ENCODE results near the gene PSMG4. TPM values are rescaled to one million over a fixed set of nuclear protein-coding genes. Genes with fewer than 3 reads are reported as not detected.

PSMG4 gene
- total RNA-seq, 1 experiment from 2014 or later = 35.0 TPM

DNA sequence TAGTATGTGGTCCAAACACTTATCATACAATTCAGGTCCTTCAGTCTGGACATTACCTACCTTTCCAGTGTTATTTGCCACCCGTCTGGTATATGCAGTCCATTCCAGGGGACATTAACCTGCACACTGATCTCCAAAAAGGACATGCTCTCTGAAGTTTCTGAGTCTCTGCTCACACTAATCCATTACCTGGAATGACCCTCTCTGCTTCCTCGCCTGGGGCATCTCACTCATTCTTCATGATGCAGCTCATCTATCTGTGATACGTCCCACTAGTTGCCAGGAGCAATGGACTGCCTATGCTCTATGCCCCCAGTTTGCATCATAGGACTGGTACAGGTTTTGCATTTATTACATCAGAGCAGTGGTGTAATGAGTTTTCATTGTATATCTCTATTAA, 25.4 kb upstream of the PSMG4 start:
- DNase-seq (ENCODE audit: low read depth, low spot score) (no peak), ATAC-seq (no peak)
- intact Hi-C loops (cut with micrococcal nuclease) = no loop called here
- ChIA-PET CTCF (interaction anchor here (0.8 kb wide), 1 partner anchor 18 kb away, joined by 4 read pairs; no protein-coding TSS in a partner anchor), RAD21 (ENCODE audit: low non-redundant PET in 1 of 2, low total read pairs in 2 of 2, uncharacterized antibody in 2 of 2, unreplicated experiment in 2 of 2) (no interaction called here), POLR2A (no interaction called here)
- Histone ChIP-seq H3K36me3 (ENCODE audit: control insufficient read depth in 1 of 2, insufficient read depth in 2 of 2, low read length in 2 of 2) (no peaks in the 10 kb centered on the region), H3K27ac (ENCODE audit: low read depth, low read length) (no peak overlapping the region), H2AFZ (ENCODE audit: low read depth, low read length, poor library complexity, severe bottlenecking) (no peak overlapping the region), H3K4me3 (replicated peaks in 1 of 2; ENCODE audit: low read depth in 1 of 2, low read length in 2 of 2) (no peak overlapping the region), H3K9me2 (ENCODE audit: insufficient read depth) (no peaks in the 10 kb centered on the region), H3K4me1 (ENCODE audit: control insufficient read depth in 1 of 2, insufficient read depth in 2 of 2, low read length in 2 of 2) (no peaks in the 10 kb centered on the region), H3K9ac (ENCODE audit: low read length) (no peak overlapping the region), H3K79me2 (ENCODE audit: insufficient read depth, low read length) (no peaks in the 10 kb centered on the region), H4K20me1 (ENCODE audit: insufficient read depth) (no peaks in the 10 kb centered on the region), H3K4me2 (ENCODE audit: low read length) (no peak overlapping the region), H3K9me3 (ENCODE audit: control insufficient read depth in 1 of 2, insufficient read depth in 1 of 2, low read depth in 1 of 2, low read length in 2 of 2) (no peaks in the 10 kb centered on the region), H3K27me3 (ENCODE audit: insufficient read depth, low read length) (0 out of 2 replicates have a peak, but pooled peaks cover 6% of the 10 kb centered on the region)
- TF ChIP-seq ZFX (IDR thresholded peaks at IDR 0.05) (no peak), REST (IDR thresholded peaks at IDR 0.05; ENCODE audit: low read depth) (no peak)
- BruUV-seq (replicated peaks) = no TSS peak

DNA sequence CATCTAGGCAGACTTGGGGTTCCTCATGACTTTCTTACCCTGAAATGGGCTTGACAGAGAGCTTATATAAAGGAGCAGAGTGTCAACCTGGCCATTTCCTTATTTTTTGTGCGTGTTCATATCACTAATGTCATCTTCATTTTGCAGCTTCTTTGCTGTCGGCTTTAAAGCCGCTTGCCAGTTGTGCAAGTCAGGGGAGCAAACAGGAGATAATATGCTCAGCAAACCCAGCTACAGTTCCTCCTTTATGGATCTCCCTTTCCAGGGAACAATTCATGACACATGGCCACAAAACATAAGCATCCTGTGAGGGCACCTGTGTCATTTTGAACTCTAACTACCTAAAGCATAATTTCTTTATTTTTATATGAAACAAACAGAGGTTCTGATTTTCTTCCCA, 24.8 kb upstream of the PSMG4 start:
- ChIA-PET RAD21 (ENCODE audit: low non-redundant PET in 1 of 2, low total read pairs in 2 of 2, uncharacterized antibody in 2 of 2, unreplicated experiment in 2 of 2) (no interaction called here), CTCF (interaction anchor here (0.8 kb wide), 1 partner anchor 17 kb away, joined by 4 read pairs; no protein-coding TSS in a partner anchor), POLR2A (no interaction called here)
- Histone ChIP-seq H2AFZ (ENCODE audit: low read depth, low read length, poor library complexity, severe bottlenecking) (no peak overlapping the region), H3K27ac (ENCODE audit: low read depth, low read length) (no peak overlapping the region), H3K9me2 (ENCODE audit: insufficient read depth) (no peaks in the 10 kb centered on the region), H3K4me1 (ENCODE audit: control insufficient read depth in 1 of 2, insufficient read depth in 2 of 2, low read length in 2 of 2) (no peaks in the 10 kb centered on the region), H3K9me3 (ENCODE audit: control insufficient read depth in 1 of 2, insufficient read depth in 1 of 2, low read depth in 1 of 2, low read length in 2 of 2) (no peaks in the 10 kb centered on the region), H4K20me1 (ENCODE audit: insufficient read depth) (no peaks in the 10 kb centered on the region), H3K9ac (ENCODE audit: low read length) (no peak overlapping the region), H3K27me3 (ENCODE audit: insufficient read depth, low read length) (0 out of 2 replicates have a peak, but pooled peaks cover 6% of the 10 kb centered on the region), H3K4me2 (ENCODE audit: low read length) (no peak overlapping the region), H3K36me3 (ENCODE audit: control insufficient read depth in 1 of 2, insufficient read depth in 2 of 2, low read length in 2 of 2) (no peaks in the 10 kb centered on the region), H3K79me2 (ENCODE audit: insufficient read depth, low read length) (no peaks in the 10 kb centered on the region), H3K4me3 (replicated peaks in 1 of 2; ENCODE audit: low read depth in 1 of 2, low read length in 2 of 2) (no peak overlapping the region)
- DNase-seq (ENCODE audit: low read depth, low spot score) (no peak), ATAC-seq (no peak)
- intact Hi-C loops (cut with micrococcal nuclease) = no loop called here
- BruUV-seq (replicated peaks) = no TSS peak
- TF ChIP-seq EGR1 (IDR thresholded peaks at IDR 0.05; ENCODE audit: low read depth) (no peak), CTCF (IDR thresholded peaks at IDR 0.05 in 2 of 3, conservative IDR thresholded peaks at IDR 0.05 in 1 of 3; ENCODE audit: borderline replicate concordance in 1 of 3, insufficient read depth in 1 of 3, low read depth in 2 of 3, low read length in 2 of 3) (no peak), EZH2phosphoT487 (IDR thresholded peaks at IDR 0.05; ENCODE audit: borderline replicate concordance) (no peak), ZNF274 (IDR thresholded peaks at IDR 0.05; ENCODE audit: low read depth, low read length) (no peak), POLR2A (IDR thresholded peaks at IDR 0.05; ENCODE audit: borderline replicate concordance, extremely low read depth, insufficient read depth, insufficient read length) (no peak)
